DND-41 (cell line): ENCODE results near the gene ACADL.

Experiments
- CTCF ChIP-seq: IDR thresholded peaks from 2 replicates; pipeline ENCODE4 v1.5.1; 2012; ENCODE audit warnings: borderline replicate concordance, low read length, moderate library complexity, mild to moderate bottlenecking; ENCODE audit not compliant: poor library complexity, severe bottlenecking; ENCODE audit errors: extremely low read depth
- EZH2 ChIP-seq: IDR thresholded peaks from 3 replicates; pipeline ENCODE4 v1.6.1; 2012; ENCODE audit warnings: borderline replicate concordance, low read depth, mild to moderate bottlenecking, moderate library complexity, low read length, inconsistent platforms; ENCODE audit not compliant: severe bottlenecking

GRCh38 chr2:210189452-210190138 lies 35.7 kb downstream of the ACADL start:
- no peak for TF ChIP-seq CTCF
- TF ChIP-seq EZH2: no peak
